ENCODE measurements around the gene CRY1. TPM values are rescaled to one million over a fixed set of nuclear protein-coding genes. Genes with fewer than 3 reads are reported as not detected.

Gene CRY1
- total and polyA plus RNA-seq, 9 of the 15 experiments (the other 6 are each of a cell fraction or from before 2014, with no cell fraction given), result 8.7 to 33.3 (median 25.2) TPM

DNA sequence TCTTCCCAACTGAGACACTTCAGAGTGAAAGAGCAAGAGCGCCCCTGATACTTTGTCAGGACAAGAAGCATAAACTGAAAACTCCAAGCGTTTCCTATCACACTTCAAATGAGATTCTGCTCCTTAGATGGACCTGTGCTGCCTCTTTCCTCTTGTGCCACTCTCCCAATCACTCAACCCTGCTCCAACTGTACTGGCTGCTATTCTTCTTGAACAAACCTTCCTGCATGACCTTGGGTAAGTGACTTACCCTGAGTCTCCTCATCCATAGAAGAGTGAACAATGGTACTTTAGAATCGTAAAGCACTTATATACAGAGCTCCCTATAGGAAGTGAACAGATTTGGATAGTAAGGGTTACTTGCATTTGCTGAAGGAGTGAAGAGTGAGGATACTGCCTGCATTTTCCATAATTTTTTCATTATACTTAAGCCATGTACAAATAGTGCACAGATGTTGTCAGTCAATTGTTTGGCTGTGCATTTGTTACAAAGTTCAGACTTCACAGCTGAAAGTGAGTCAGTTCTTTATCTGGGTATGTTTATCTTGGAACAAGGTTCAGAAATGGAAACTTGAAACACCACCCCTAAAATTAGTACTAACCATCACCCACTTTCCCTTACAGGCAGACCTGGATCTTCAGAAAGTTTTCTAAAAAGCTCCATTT, 117.2 kb downstream of the CRY1 start (continued):
- TF ChIP-seq, protein P1, sequence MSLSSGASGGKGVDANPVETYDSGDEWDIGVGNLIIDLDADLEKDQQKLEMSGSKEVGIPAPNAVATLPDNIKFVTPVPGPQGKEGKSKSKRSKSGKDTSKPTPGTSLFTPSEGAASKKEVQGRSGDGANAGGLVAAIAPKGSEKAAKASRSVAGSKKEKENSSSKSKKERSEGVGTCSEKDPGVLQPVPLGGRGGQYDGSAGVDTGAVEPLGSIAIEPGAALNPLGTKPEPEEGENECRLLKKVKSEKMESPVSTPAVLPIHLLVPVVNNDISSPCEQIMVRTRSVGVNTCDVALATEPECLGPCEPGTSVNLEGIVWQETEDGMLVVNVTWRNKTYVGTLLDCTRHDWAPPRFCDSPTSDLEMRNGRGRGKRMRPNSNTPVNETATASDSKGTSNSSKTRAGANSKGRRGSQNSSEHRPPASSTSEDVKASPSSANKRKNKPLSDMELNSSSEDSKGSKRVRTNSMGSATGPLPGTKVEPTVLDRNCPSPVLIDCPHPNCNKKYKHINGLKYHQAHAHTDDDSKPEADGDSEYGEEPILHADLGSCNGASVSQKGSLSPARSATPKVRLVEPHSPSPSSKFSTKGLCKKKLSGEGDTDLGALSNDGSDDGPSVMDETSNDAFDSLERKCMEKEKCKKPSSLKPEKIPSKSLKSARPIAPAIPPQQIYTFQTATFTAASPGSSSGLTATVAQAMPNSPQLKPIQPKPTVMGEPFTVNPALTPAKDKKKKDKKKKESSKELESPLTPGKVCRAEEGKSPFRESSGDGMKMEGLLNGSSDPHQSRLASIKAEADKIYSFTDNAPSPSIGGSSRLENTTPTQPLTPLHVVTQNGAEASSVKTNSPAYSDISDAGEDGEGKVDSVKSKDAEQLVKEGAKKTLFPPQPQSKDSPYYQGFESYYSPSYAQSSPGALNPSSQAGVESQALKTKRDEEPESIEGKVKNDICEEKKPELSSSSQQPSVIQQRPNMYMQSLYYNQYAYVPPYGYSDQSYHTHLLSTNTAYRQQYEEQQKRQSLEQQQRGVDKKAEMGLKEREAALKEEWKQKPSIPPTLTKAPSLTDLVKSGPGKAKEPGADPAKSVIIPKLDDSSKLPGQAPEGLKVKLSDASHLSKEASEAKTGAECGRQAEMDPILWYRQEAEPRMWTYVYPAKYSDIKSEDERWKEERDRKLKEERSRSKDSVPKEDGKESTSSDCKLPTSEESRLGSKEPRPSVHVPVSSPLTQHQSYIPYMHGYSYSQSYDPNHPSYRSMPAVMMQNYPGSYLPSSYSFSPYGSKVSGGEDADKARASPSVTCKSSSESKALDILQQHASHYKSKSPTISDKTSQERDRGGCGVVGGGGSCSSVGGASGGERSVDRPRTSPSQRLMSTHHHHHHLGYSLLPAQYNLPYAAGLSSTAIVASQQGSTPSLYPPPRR (CRISPR knock-in tag; IDR thresholded peaks at IDR 0.05; ENCODE audit: borderline replicate concordance), result no peak
- 0 out of 4 replicates have a peak, but pooled peaks of 1 of the 2 experiments have one; percentile 20 for TF ChIP-seq FOXA3 (CRISPR knock-in tag; conservative IDR thresholded peaks at IDR 0.05 in 1 of 2, IDR thresholded peaks at IDR 0.05 in 1 of 2)
- TF ChIP-seq, protein P2, sequence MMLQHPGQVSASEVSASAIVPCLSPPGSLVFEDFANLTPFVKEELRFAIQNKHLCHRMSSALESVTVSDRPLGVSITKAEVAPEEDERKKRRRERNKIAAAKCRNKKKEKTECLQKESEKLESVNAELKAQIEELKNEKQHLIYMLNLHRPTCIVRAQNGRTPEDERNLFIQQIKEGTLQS (IDR thresholded peaks at IDR 0.05), result peak; percentile 33; the same call in 1 of the 2 replicates
- TF ChIP-seq, protein P2 (CRISPR knock-in tag; conservative IDR thresholded peaks at IDR 0.05), result no peak
- TF ChIP-seq CBFA2T3 (IDR thresholded peaks at IDR 0.05), result 0 out of 2 replicates have a peak, but pooled peaks have one; percentile 44
- no peak for TF ChIP-seq ZNF224 (CRISPR knock-in tag; IDR thresholded peaks at IDR 0.05)
- 0 out of 2 replicates have a peak, but pooled peaks have one; percentile 30 for TF ChIP-seq SMARCC2 (IDR thresholded peaks at IDR 0.05; ENCODE audit: low read depth)
- no peak for TF ChIP-seq MCM7 (IDR thresholded peaks at IDR 0.05)
- no peak for TF ChIP-seq SETDB1 (IDR thresholded peaks at IDR 0.05; ENCODE audit: low read length)
- TF ChIP-seq SMARCA5 (IDR thresholded peaks at IDR 0.05), result 0 out of 2 replicates have a peak, but pooled peaks have one; percentile 43
- TF ChIP-seq MXI1 (IDR thresholded peaks at IDR 0.05; ENCODE audit: low read depth, low read length), result no peak
- TF ChIP-seq SAFB (IDR thresholded peaks at IDR 0.05; ENCODE audit: borderline replicate concordance, low read depth, low read length), result no peak
- peak; percentile 88 for TF ChIP-seq FOSL1 (tag; conservative IDR thresholded peaks at IDR 0.05)
- no peak for TF ChIP-seq NFIX (CRISPR knock-in tag; IDR thresholded peaks at IDR 0.05; ENCODE audit: low read depth)
- TF ChIP-seq BDP1 (IDR thresholded peaks at IDR 0.05; ENCODE audit: insufficient read depth, insufficient read length), result no peak
- TF ChIP-seq NR2C2 (CRISPR knock-in tag; IDR thresholded peaks at IDR 0.05), result no peak
- TF ChIP-seq NR2C2 (tag; IDR thresholded peaks at IDR 0.05), result no peak
- peak; percentile 15 for TF ChIP-seq FOS (IDR thresholded peaks at IDR 0.05; ENCODE audit: extremely low read depth, insufficient read length)
- TF ChIP-seq MYNN (IDR thresholded peaks at IDR 0.05), result no peak
- no peak for TF ChIP-seq MYNN (CRISPR knock-in tag; IDR thresholded peaks at IDR 0.05)
- TF ChIP-seq ZNF121 (CRISPR knock-in tag; conservative IDR thresholded peaks at IDR 0.05), result no peak

All from K562 (cell line).